HG03469 (cell line): ENCODE results near the gene KLHL29.

Experiments
- ATAC-seq: cut with Tn5 transposase; IDR thresholded peaks from one replicate; pipeline ENCODE4 v1.9.1; 2021; ENCODE audit warnings: mild to moderate bottlenecking, moderate library complexity, moderate number of reproducible peaks; ENCODE audit not compliant: unreplicated experiment

Gene KLHL29

GRCh38 chr2:23544589-23545295 lies 159.8 kb downstream of the KLHL29 start:
- ATAC-seq = no peak

GRCh38 chr2:23545396-23545795 lies 160.4 kb downstream of the KLHL29 start:
- ATAC-seq = no peak

GRCh38 chr2:23545811-23546210 lies 160.8 kb downstream of the KLHL29 start:
- ATAC-seq = no peak

GRCh38 chr2:23546913-23547312 lies 161.9 kb downstream of the KLHL29 start:
- no peak for ATAC-seq

- no peak for ATAC-seq
These were observed 162.7 kb downstream of the KLHL29 start for GRCh38 chr2:23547725-23548124.

- ATAC-seq = no peak
These were observed 163.3 kb downstream of the KLHL29 start for GRCh38 chr2:23548143-23548769.

GRCh38 chr2:23549051-23549450 lies 164.1 kb downstream of the KLHL29 start:
- ATAC-seq = no peak

- no peak for ATAC-seq
These were observed 165.0 kb downstream of the KLHL29 start for GRCh38 chr2:23549821-23550530.

- no peak for ATAC-seq
These were observed 165.6 kb downstream of the KLHL29 start for GRCh38 chr2:23550553-23550952.

GRCh38 chr2:23551875-23552274 lies 166.9 kb downstream of the KLHL29 start:
- ATAC-seq = no peak

GRCh38 chr2:23553561-23553960 lies 168.6 kb downstream of the KLHL29 start:
- ATAC-seq = no peak

- no peak for ATAC-seq
These were observed 169.2 kb downstream of the KLHL29 start for GRCh38 chr2:23554054-23554697.

- ATAC-seq = no peak
These were observed 171.0 kb downstream of the KLHL29 start for GRCh38 chr2:23555944-23556343.

GRCh38 chr2:23556929-23557328 lies 171.9 kb downstream of the KLHL29 start:
- ATAC-seq = no peak

GRCh38 chr2:23557455-23557854 lies 172.5 kb downstream of the KLHL29 start:
- no peak for ATAC-seq

GRCh38 chr2:23559561-23560239 lies 174.7 kb downstream of the KLHL29 start:
- no peak for ATAC-seq

- no peak for ATAC-seq
These were observed 176.1 kb downstream of the KLHL29 start for GRCh38 chr2:23561088-23561487.

- ATAC-seq = no peak
These were observed 176.6 kb downstream of the KLHL29 start for GRCh38 chr2:23561544-23561943.

GRCh38 chr2:23562143-23562542 lies 177.2 kb downstream of the KLHL29 start:
- no peak for ATAC-seq

- no peak for ATAC-seq
These were observed 178.2 kb downstream of the KLHL29 start for GRCh38 chr2:23563151-23563550.
